Left ventricle myocardium inferior (tissue), 1 donor: ENCODE data around the gene ARHGEF5. TPM values are rescaled to one million over a fixed set of nuclear protein-coding genes. Genes with fewer than 3 reads are reported as not detected.

Source experiments
- DNase-seq: peaks from one replicate; pipeline ENCODE4 v3.0.0-alpha.2; 2020
- H3K27ac ChIP-seq: fragments of 200-600 bp; replicated peaks from 2 replicates; pipeline ENCODE4 v1.8.0; 2021
- H3K27me3 ChIP-seq: fragments of 200-600 bp; 2 replicates; pipeline ENCODE4 v1.8.0; 2021; ENCODE audit warnings: low read depth
- H3K36me3 ChIP-seq: fragments of 200-600 bp; 2 replicates; pipeline ENCODE4 v1.8.0; 2021
- H3K4me1 ChIP-seq: fragments of 200-600 bp; 2 replicates; pipeline ENCODE4 v1.8.0; 2021
- H3K4me3 ChIP-seq: fragments of 200-600 bp; 2 replicates; pipeline ENCODE4 v1.8.0; 2021; ENCODE audit warnings: mild to moderate bottlenecking, moderate library complexity
- H3K9me3 ChIP-seq: fragments of 200-600 bp; replicated peaks from 2 replicates; pipeline ENCODE4 v1.8.0; 2021
- CTCF ChIP-seq: fragments of 200-600 bp; IDR thresholded peaks from 2 replicates; pipeline ENCODE4 v1.8.0; 2021; ENCODE audit warnings: antibody characterized with exemption, mild to moderate bottlenecking, borderline replicate concordance
- intact Hi-C: fragments of 100-400 bp; cut with micrococcal nuclease; formaldehyde crosslinking; loops from one replicate; pipeline ENCODE4 v1.11.0; 2022
- total RNA-seq: library from RNA; stranded (reverse); fragmentation: NEBNext Ultra II Directional; extraction: Animal tissue kit (Norgen Biotek cat#: 25700); gene quantifications from one replicate; pipeline ENCODE4 v1.2.1, GENCODE V29; 2021
- donor health status: DM: no; HTN: yes; CAD: no; lungs with severe emphysema.

ARHGEF5 gene
- total RNA-seq, 1 donor from 2014 or later = 0.80 TPM

DNA sequence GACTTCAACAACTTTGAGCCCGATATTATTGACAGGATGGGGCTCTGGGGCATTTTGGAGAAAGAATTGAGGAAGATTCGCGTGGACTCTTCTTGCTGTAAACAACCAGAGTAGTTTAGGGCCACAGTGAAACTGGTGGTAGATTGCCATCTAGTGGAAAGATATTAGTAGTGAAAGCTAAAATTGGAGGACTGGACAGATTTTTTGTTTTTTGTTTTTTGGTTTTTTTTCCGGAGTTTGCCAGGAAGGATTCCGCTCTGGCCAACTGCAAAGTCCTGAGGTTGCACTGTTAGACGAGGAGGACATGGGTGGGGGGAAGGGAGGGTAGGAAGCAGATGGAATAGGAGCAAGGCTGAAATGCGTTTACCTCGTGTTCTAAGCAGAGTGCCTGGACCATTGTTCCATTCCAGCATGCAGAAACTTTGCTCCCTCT lies 36.6 kb downstream of the ARHGEF5 start:
- intact Hi-C loops = no loop called here
- TF ChIP-seq CTCF = peak; percentile 80
- H3K36me3 ChIP-seq = no peaks in the 10 kb centered on the region
- H3K27me3 ChIP-seq = no peaks in the 10 kb centered on the region
- no peak for DNase-seq
- H3K4me3 ChIP-seq = no peak overlapping the region
- peaks cover 5% of the 10 kb centered on the region for H3K4me1 ChIP-seq
- no peak overlapping the region for H3K27ac ChIP-seq
- no peaks in the 10 kb centered on the region for H3K9me3 ChIP-seq

GRCh38 chr7:144397086-144397485 lies 41.9 kb downstream of the ARHGEF5 start:
- peaks cover 21% of the 10 kb centered on the region for H3K27me3 ChIP-seq
- no peak for TF ChIP-seq CTCF
- H3K36me3 ChIP-seq = no peaks in the 10 kb centered on the region
- H3K9me3 ChIP-seq = no peaks in the 10 kb centered on the region
- DNase-seq = no peak
- no peak overlapping the region for H3K4me3 ChIP-seq
- no peaks in the 10 kb centered on the region for H3K4me1 ChIP-seq
- intact Hi-C loops = no loop called here
- no peak overlapping the region for H3K27ac ChIP-seq

DNA sequence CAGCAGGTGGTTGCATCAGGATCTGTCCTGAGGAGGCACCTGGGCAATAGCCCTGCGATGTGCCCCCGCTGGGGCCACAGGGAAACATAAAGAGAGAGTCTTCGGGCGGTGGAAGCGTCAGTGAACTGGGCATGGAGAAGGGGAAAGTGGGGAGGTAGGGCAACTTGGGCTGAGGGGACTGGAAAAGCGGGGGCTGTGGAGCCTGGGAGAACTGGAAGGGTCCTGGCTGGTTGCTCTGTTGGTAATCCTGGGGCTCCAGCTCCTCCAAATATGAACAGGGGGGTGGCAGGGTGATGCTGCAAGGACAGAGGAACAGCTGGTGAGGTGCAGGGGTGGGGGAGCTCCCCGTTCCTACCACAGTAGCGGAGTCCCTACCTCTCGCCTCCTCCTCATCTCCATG lies 43.1 kb downstream of the ARHGEF5 start:
- H3K9me3 ChIP-seq = no peaks in the 10 kb centered on the region
- no peak for DNase-seq
- no peak for TF ChIP-seq CTCF
- no peaks in the 10 kb centered on the region for H3K4me1 ChIP-seq
- no peak overlapping the region for H3K4me3 ChIP-seq
- H3K36me3 ChIP-seq = no peaks in the 10 kb centered on the region
- H3K27ac ChIP-seq = no peak overlapping the region
- H3K27me3 ChIP-seq = peaks cover 28% of the 10 kb centered on the region
- intact Hi-C loops = no loop called here

GRCh38 chr7:144398911-144399310 lies 43.7 kb downstream of the ARHGEF5 start:
- H3K27ac ChIP-seq = no peak overlapping the region
- H3K27me3 ChIP-seq = peaks cover 29% of the 10 kb centered on the region
- H3K36me3 ChIP-seq = no peaks in the 10 kb centered on the region
- no peak for TF ChIP-seq CTCF
- no peak for DNase-seq
- H3K4me1 ChIP-seq = no peaks in the 10 kb centered on the region
- H3K4me3 ChIP-seq = no peak overlapping the region
- intact Hi-C loops = no loop called here
- no peaks in the 10 kb centered on the region for H3K9me3 ChIP-seq

DNA sequence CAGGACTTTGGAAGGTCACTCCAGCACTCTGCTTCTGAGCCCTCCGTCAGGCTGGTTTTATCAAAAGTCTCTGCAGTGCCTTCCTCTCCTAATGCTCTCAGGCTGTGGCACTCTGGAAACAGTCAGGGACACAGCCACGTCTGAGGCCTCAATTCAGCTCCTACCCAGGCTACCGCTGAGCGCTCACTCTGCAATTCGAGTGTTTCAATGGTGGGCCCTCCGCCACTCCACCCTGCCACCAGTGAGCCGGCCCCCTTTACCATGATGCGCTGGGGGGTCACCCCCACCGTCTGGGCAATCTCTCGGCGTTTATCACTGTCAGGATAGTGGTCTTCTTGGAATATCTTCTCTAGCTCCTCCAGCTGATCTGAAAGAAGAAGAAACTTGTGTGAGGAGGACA lies 44.7 kb downstream of the ARHGEF5 start:
- Histone ChIP-seq H3K4me1 (no peaks in the 10 kb centered on the region), H3K9me3 (no peaks in the 10 kb centered on the region), H3K4me3 (no peak overlapping the region), H3K36me3 (no peaks in the 10 kb centered on the region), H3K27ac (no peak overlapping the region), H3K27me3 (peaks cover 29% of the 10 kb centered on the region)
- no peak for TF ChIP-seq CTCF
- no peak for DNase-seq
- intact Hi-C loops = no loop called here

DNA sequence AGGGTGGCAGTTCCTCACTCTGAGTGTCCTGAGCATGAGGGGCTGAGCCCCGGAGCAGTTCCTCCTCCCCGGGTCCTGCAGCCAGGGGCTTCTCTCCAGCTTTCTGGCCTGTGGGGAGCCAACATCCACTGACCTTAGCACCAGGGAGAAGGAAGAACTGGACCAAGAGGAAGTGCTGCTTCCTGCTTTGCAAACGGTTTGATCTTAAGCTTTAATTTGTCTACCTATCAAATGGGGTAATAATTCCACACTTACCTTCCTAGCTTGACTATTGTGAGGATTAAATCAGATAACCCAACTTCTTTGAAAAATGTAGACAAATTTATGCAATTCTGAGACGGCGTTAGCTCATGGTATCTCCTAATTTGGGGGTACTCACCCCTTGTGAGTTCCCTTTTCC lies 46.3 kb downstream of the ARHGEF5 start:
- no peak for TF ChIP-seq CTCF
- no peaks in the 10 kb centered on the region for H3K9me3 ChIP-seq
- no peak for DNase-seq
- no peak overlapping the region for H3K4me3 ChIP-seq
- intact Hi-C loops = no loop called here
- H3K27ac ChIP-seq = no peak overlapping the region
- no peaks in the 10 kb centered on the region for H3K36me3 ChIP-seq
- no peaks in the 10 kb centered on the region for H3K4me1 ChIP-seq
- peaks cover 29% of the 10 kb centered on the region for H3K27me3 ChIP-seq
